Activated T-helper 1 cell treated with anti-CD3 and anti-CD28 coated beads, Interleukin-12 subunit alpha, Interleukin-12 subunit beta, Interleukin-2, Interleukin-4 antibody, amounts not matched to agents 30 ng/mL and 10 ng/mL and 1 ng/mL, durations not matched to agents 14 hours and 24 hours and 36 hours (primary cell): Measurements from ENCODE around the gene DPP6. TPM values are rescaled to one million over a fixed set of nuclear protein-coding genes. Genes with fewer than 3 reads are reported as not detected.

Source experiments
- DNase-seq: peaks from one replicate; pipeline ENCODE4 v3.0.0; 2021; ENCODE audit warnings: low spot score
- H3K27ac Mint-ChIP-seq: one replicate; pipeline ENCODE4 v1.8.0; 2021; ENCODE audit warnings: mild to moderate bottlenecking, mixed read lengths
- H3K27me3 Mint-ChIP-seq: one replicate; pipeline ENCODE4 v1.8.0; 2022; ENCODE audit warnings: mild to moderate bottlenecking, moderate library complexity, mixed read lengths; ENCODE audit not compliant: insufficient read depth
- H3K36me3 Mint-ChIP-seq: one replicate; pipeline ENCODE4 v1.8.0; 2021; ENCODE audit warnings: low read depth, mixed read lengths
- H3K4me1 Mint-ChIP-seq: one replicate; pipeline ENCODE4 v1.8.0; 2021; ENCODE audit warnings: low read depth, mixed read lengths
- H3K4me3 Mint-ChIP-seq: one replicate; pipeline ENCODE4 v1.8.0; 2021; ENCODE audit warnings: mild to moderate bottlenecking, moderate library complexity, mixed read lengths
- H3K9me3 Mint-ChIP-seq: one replicate; pipeline ENCODE4 v1.8.0; 2021; ENCODE audit warnings: mixed read lengths
- intact Hi-C: fragments of 100-400 bp; cut with micrococcal nuclease; formaldehyde crosslinking; loops from one replicate; pipeline ENCODE4 v1.15.1; 2024
- total RNA-seq: library from RNA; stranded (reverse); gene quantifications from 2 replicates; pipeline ENCODE4 v1.2.3, GENCODE V29; 2022

Gene DPP6
- total RNA-seq, 1 donor from 2014 or later = not detected

- Mint-ChIP-seq H3K27me3 (no peaks in the 10 kb centered on the region), H3K4me1 (no peaks in the 10 kb centered on the region), H3K36me3 (no peaks in the 10 kb centered on the region), H3K4me3 (no peak overlapping the region), H3K9me3 (peaks cover 12% of the 10 kb centered on the region), H3K27ac (no peak overlapping the region)
- intact Hi-C loops = no loop called here
- no peak for DNase-seq
These were observed 201.6 kb downstream of the DPP6 start for GRCh38 chr7:154253810-154254209.

- H3K27ac Mint-ChIP-seq = no peak overlapping the region
- no peak overlapping the region for H3K4me3 Mint-ChIP-seq
- H3K27me3 Mint-ChIP-seq = no peaks in the 10 kb centered on the region
- DNase-seq = no peak
- no peaks in the 10 kb centered on the region for H3K4me1 Mint-ChIP-seq
- peaks cover 15% of the 10 kb centered on the region for H3K9me3 Mint-ChIP-seq
- no peaks in the 10 kb centered on the region for H3K36me3 Mint-ChIP-seq
- intact Hi-C loops = no loop called here
These were observed 203.1 kb downstream of the DPP6 start for GRCh38 chr7:154255324-154255723.

GRCh38 chr7:154256150-154256549, 204.0 kb downstream of the DPP6 start:
- intact Hi-C loops = no loop called here
- H3K4me3 Mint-ChIP-seq = no peak overlapping the region
- H3K27me3 Mint-ChIP-seq = no peaks in the 10 kb centered on the region
- no peaks in the 10 kb centered on the region for H3K36me3 Mint-ChIP-seq
- no peak for DNase-seq
- peaks cover 7% of the 10 kb centered on the region for H3K9me3 Mint-ChIP-seq
- no peaks in the 10 kb centered on the region for H3K4me1 Mint-ChIP-seq
- H3K27ac Mint-ChIP-seq = no peak overlapping the region

- no peak for DNase-seq
- no peaks in the 10 kb centered on the region for H3K36me3 Mint-ChIP-seq
- H3K4me1 Mint-ChIP-seq = no peaks in the 10 kb centered on the region
- no peak overlapping the region for H3K27ac Mint-ChIP-seq
- H3K27me3 Mint-ChIP-seq = no peaks in the 10 kb centered on the region
- no peak overlapping the region for H3K4me3 Mint-ChIP-seq
- intact Hi-C loops = no loop called here
- H3K9me3 Mint-ChIP-seq = peaks cover 3% of the 10 kb centered on the region
These were observed 207.2 kb downstream of the DPP6 start for GRCh38 chr7:154259396-154259795.

GRCh38 chr7:154287356-154287755, 235.2 kb downstream of the DPP6 start:
- Mint-ChIP-seq H3K27ac (no peak overlapping the region), H3K27me3 (no peaks in the 10 kb centered on the region), H3K36me3 (no peaks in the 10 kb centered on the region), H3K9me3 (peaks cover 23% of the 10 kb centered on the region), H3K4me1 (no peaks in the 10 kb centered on the region), H3K4me3 (no peak overlapping the region)
- DNase-seq = no peak
- intact Hi-C loops = no loop called here

GRCh38 chr7:154289119-154289518, 236.9 kb downstream of the DPP6 start:
- intact Hi-C loops = no loop called here
- H3K4me1 Mint-ChIP-seq = no peaks in the 10 kb centered on the region
- H3K27me3 Mint-ChIP-seq = no peaks in the 10 kb centered on the region
- DNase-seq = no peak
- H3K9me3 Mint-ChIP-seq = peaks cover 26% of the 10 kb centered on the region
- no peak overlapping the region for H3K27ac Mint-ChIP-seq
- H3K4me3 Mint-ChIP-seq = no peak overlapping the region
- H3K36me3 Mint-ChIP-seq = no peaks in the 10 kb centered on the region

- Mint-ChIP-seq H3K9me3 (peaks cover 9% of the 10 kb centered on the region), H3K4me3 (no peak overlapping the region), H3K4me1 (no peaks in the 10 kb centered on the region), H3K27me3 (no peaks in the 10 kb centered on the region), H3K36me3 (no peaks in the 10 kb centered on the region), H3K27ac (no peak overlapping the region)
- DNase-seq = no peak
- intact Hi-C loops = no loop called here
These were observed 244.2 kb downstream of the DPP6 start for GRCh38 chr7:154296443-154296842.

GRCh38 chr7:154299736-154300135, 247.5 kb downstream of the DPP6 start:
- intact Hi-C loops = no loop called here
- peaks cover 4% of the 10 kb centered on the region for H3K9me3 Mint-ChIP-seq
- no peak overlapping the region for H3K27ac Mint-ChIP-seq
- H3K36me3 Mint-ChIP-seq = no peaks in the 10 kb centered on the region
- no peak overlapping the region for H3K4me3 Mint-ChIP-seq
- H3K27me3 Mint-ChIP-seq = no peaks in the 10 kb centered on the region
- DNase-seq = no peak
- H3K4me1 Mint-ChIP-seq = no peaks in the 10 kb centered on the region

GRCh38 chr7:154302380-154302779, 250.2 kb downstream of the DPP6 start:
- Mint-ChIP-seq H3K27ac (no peak overlapping the region), H3K4me1 (no peaks in the 10 kb centered on the region), H3K36me3 (no peaks in the 10 kb centered on the region), H3K4me3 (no peak overlapping the region), H3K9me3 (peaks cover 4% of the 10 kb centered on the region), H3K27me3 (no peaks in the 10 kb centered on the region)
- DNase-seq = no peak
- intact Hi-C loops = no loop called here

GRCh38 chr7:154304231-154304630, 252.0 kb downstream of the DPP6 start:
- H3K4me1 Mint-ChIP-seq = no peaks in the 10 kb centered on the region
- no peak overlapping the region for H3K4me3 Mint-ChIP-seq
- no peaks in the 10 kb centered on the region for H3K27me3 Mint-ChIP-seq
- H3K9me3 Mint-ChIP-seq = peaks cover 4% of the 10 kb centered on the region
- no peaks in the 10 kb centered on the region for H3K36me3 Mint-ChIP-seq
- DNase-seq = no peak
- intact Hi-C loops = no loop called here
- H3K27ac Mint-ChIP-seq = no peak overlapping the region

GRCh38 chr7:154304740-154305700, 252.8 kb downstream of the DPP6 start:
- Mint-ChIP-seq H3K4me1 (no peaks in the 10 kb centered on the region), H3K9me3 (peaks cover 4% of the 10 kb centered on the region), H3K27me3 (no peaks in the 10 kb centered on the region), H3K27ac (no peak overlapping the region), H3K36me3 (no peaks in the 10 kb centered on the region), H3K4me3 (no peak overlapping the region)
- intact Hi-C loops = no loop called here
- DNase-seq = no peak

- intact Hi-C loops = no loop called here
- DNase-seq = no peak
- Mint-ChIP-seq H3K4me3 (no peak overlapping the region), H3K4me1 (no peaks in the 10 kb centered on the region), H3K9me3 (no peaks in the 10 kb centered on the region), H3K27ac (no peak overlapping the region), H3K36me3 (no peaks in the 10 kb centered on the region), H3K27me3 (no peaks in the 10 kb centered on the region)
These were observed 253.8 kb downstream of the DPP6 start for GRCh38 chr7:154306036-154306435.

- intact Hi-C loops = no loop called here
- Mint-ChIP-seq H3K27ac (no peak overlapping the region), H3K27me3 (no peaks in the 10 kb centered on the region), H3K9me3 (no peaks in the 10 kb centered on the region), H3K4me3 (no peak overlapping the region), H3K36me3 (no peaks in the 10 kb centered on the region), H3K4me1 (no peaks in the 10 kb centered on the region)
- no peak for DNase-seq
These were observed 256.7 kb downstream of the DPP6 start for GRCh38 chr7:154308928-154309327.
